Frontal cortex (tissue), 4 donors: ENCODE data around the gene FAM171A1. TPM values are rescaled to one million over a fixed set of nuclear protein-coding genes. Genes with fewer than 3 reads are reported as not detected.
A peak's percentile ranks its signal among the peaks of the same experiment; 100 is the strongest.
"Not testable (repeated sequence)": the region's sequence is repeated elsewhere in the genome, so short reads cannot be mapped to it uniquely, and the experiment has no call there.

ENCODE experiments used
- DNase-seq, 2 donors: peaks; one replicate each; pipeline ENCODE4 v3.0.0; 2012; ENCODE audit warnings: low spot score in 2 of 2
- FAIRE-seq: peaks from 2 replicates; lab custom pipeline; 2012; peaks lifted over from hg19 to GRCh38; lab: Jason Lieb, UNC
- total RNA-seq: library from RNA; depleted of rRNA; stranded (reverse); fragments of >200 nt; gene quantifications from one replicate; pipeline ENCODE4 v1.2.3, GENCODE V29; 2014
- donor health status: control.
- donor health status: control.
- donor health status: control.

FAM171A1 gene
- total RNA-seq, result 23.6 TPM

DNA sequence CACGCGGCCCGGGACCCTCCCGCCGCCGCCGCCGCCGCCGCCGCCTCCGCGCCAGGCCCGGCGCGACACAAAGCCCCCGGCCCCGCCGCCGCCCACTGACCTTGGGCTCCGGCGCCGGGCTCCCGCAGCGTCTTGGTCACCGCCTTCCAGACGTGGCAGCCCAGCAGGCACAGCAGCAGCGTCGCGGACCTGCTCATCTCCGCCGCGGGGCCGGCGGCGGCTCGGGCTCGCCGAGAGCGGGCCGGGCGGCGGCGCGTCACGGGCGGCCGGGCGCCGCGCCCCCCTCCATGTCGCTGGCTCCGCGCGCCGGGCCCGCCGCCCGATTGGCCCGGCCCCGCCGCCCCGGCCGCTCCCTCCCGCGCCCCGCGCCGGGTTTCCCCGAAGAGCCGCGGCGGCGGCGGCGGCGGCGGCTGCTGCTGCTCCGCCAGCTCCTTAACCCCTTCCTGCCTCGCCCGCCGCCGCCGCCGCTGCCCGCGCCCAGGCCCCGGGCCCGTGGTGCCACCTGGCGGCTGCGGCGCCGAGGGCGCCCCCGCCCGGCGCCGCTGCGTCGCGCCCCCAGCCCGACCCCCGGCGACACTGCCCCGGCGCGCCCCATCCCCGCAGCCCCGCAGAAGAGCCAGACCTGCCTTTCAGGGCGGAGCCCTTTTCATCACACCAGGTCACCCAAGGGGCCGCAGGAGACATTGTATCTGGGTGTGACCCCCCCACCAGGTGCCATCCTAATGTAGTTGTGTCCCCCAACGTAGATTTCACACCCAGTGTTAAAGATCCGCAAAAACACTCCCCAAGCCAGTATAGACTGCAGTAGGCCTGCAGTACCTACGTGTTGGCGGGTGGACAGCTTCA is at the start of gene FAM171A1:
Gene FAM171A1, minus strand, starts transcription at position 434 of the 846 bp plus-strand sequence. Its CDS starts 237 bp downstream, at position 197.
- DNase-seq, result peak; percentile 87 to 92
- no peak for FAIRE-seq

DNA sequence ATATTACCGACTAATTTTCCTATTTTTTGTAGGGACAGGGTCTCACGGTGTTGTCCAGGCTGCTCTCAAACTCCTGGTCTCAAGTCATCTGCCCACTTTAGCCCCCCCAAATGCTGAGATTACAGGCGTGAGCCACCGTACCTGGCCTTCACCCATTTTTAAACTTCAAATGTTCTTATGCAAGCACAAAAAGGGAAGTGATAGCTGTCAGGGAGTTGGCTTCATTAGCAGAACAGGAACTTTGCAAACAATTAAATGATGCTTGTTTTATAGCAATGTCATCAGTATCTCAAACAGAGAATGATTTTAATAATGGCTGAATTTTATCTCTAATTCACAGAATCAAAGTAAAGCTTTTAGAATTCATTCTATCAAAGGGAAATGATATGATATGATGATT is 49.8 kb upstream of the FAM171A1 start:
- no peak for FAIRE-seq
- DNase-seq, result no peak

DNA sequence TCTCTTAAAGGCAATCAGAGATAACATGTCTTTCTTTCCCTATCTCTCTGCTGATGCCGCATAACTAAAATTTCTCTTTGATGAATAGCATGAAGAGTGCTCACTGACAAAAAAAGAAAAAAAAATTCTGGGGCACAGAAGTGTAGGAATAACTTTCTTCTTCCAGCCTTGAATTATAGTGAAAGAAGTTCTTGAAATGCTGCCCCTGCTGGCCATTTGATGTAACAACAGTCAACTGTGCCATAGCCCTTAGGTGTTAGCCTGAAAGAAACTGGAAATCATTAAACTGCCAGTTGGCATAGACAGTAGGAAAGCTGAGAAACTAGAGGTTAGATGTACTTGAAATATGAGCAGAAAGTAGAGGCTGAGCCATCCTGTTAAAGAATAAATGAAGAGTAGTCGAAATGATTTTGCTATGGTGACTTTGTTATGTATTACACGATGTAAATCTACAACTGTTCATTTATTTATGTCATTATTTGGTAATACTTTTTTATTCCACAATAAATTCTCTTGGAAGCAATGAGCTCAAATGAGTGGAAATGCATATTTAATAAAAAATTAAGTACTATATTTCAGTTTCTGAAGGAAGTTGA is 48.3 kb upstream of the FAM171A1 start:
- peak in 1 of 2 donors; percentile 28 for DNase-seq
- FAIRE-seq, result peak; percentile 59

DNA sequence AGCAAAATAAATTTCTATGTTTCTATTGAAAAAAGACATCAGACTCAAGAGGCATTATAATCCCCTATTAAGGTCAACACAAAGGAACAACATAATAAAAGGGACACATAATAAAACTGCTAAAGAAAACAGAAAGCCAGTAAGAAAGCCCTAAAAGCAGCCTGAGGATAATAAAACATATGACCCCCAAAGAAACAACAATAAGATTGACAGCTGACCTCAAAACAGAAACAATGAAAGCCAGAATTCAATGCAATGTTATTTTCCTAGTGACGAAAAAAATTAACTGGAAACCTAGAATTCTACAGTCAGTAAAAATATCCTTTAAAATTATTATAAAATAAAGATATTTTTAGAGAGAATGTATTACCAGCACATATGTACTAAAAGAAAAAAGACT is 44.9 kb upstream of the FAM171A1 start:
- FAIRE-seq (no peak), DNase-seq (no peak)

DNA sequence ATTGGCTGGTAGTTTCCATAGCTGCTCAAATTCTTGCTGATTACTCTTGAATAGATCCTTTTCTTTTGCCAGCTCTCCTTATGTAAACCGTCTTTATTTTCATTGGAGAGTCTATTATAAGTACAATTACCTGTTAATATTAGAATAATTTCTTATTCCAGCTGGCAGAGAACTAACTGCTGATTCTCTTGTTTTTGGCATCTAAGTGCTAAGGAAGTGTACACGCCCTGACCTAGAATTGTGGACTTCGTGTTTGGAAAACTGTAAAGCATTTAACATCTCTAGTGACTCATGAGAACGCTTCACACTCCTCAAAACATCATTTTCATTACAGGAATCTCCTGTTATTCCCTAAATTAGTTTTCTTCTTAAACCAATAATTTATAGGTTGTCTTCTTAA is 39.9 kb upstream of the FAM171A1 start:
- DNase-seq (no peak), FAIRE-seq (no peak)

DNA sequence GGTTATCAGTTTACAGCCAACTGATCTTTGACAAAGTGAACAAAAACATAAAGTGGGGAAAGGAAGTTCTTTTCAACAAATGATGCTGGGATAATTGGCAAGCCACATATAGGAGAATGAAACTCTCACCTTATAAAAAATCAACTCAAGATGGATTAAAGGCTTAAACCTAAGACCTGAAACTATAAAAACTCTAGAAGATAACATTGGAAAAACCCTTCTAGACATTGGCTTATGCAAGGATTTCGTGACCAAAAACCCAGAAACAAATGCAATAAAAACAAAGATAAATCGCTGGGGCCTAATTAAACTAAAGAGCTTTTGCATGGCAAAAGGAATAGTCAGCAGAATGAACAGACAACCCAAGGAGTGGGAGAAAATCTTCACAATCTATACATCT is 38.3 kb upstream of the FAM171A1 start:
- FAIRE-seq, DNase-seq: not testable (repeated sequence)

DNA sequence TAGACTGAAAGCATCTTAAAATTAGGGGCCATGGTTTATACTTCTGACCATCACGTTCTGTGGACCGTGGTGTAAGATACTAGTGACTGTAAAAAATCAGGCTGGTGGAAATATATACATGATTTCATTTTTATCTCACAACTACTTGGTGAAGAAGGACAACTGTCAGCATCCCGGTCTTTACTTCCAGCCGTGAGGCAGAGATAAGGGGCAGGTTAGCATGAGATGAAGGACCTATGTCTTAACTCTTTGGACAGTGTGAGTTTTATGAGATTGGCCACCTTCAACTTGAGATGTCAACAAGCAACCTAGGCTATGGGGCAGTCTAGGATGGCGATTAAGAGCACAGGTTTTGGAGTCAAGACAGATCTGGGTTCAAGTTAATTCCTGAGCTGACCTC is 37.5 kb upstream of the FAM171A1 start:
- no peak for DNase-seq
- no peak for FAIRE-seq

DNA sequence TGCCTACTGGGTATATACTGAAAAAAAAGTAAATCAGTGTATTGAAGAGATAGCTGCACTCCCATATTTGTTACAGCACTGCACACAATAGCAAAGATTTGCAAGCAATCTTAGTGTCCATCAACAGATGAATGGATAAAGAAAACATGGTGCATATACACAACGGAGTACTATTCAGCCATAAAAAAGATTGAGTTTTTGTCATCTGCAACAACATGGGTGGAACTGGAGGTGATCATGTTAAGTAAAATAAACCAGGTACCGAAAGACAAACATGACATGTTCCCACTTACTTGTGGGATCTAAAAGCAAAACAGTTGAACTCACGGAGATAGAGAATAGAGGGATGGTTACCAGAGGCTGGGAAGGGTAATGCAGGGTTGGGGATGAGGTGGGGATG is 34.2 kb upstream of the FAM171A1 start:
- no peak for DNase-seq
- FAIRE-seq, result no peak

DNA sequence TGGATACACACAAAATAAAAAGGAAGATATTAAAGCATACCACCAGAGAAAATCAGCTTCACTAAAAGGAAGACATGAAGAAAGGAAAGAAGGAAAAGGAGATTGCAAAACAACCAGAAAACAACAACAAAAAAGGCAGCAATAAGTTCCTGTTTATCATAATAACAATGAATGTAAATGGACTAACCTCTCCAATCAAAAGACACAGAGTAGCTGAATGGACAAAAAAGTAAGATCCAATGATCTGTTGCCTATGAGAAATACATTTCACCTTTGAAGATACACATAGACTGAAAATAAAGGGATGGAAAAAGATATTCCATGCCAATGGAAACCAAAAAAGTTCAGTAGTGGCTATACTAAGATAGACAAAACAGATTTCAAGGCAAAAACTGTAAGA is 30.3 kb upstream of the FAM171A1 start:
- FAIRE-seq (no peak), DNase-seq (no peak)

DNA sequence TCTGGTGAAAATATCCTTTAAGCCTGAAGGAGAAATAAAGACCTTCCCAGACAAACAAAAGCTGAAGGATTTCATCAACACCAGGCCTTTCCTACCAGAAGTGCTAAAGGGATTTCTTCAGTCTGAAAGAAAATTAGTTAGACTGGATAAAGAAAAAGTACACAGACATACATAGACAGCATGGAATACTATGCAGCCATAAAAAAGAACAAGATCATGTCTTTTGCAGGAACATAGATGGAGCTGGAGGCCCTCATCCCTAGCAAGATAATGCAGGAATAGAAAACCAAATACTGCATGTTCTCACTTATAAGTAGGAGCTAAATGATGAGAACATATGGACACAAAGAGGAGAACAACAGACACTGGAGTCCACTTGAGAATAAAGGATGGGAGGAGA is 29.4 kb upstream of the FAM171A1 start:
- not testable (repeated sequence) for FAIRE-seq, DNase-seq

DNA sequence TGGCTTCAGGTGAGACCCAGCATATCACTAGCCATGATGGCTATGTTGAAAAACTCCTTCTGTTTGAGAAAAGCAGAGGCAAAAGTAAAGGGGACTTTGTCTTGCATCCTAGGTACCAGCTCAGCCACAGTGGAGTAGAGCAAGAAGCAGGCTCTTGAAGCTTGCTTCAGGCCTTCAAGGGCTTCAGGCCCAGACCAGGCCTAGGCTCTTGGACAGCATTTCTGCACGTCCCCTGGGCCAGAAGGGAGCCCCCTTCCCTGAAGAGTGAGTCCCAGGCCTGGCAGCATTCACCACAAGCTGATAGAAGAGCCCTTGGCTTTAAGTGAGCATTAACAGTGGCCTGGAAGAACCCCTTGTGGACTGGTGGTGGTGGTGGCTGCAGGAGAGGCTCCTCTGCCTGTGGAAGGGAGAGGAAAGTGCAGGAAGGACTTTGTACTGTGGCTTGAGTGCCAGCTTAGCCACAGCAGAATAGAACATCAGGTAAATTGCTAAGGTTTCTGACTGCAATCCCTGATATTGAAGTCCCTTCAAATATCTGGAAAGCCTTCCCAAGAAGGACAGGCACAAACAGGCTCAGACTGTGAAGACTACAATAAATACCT is 28.1 kb upstream of the FAM171A1 start:
- FAIRE-seq (no peak), DNase-seq (no peak)

DNA sequence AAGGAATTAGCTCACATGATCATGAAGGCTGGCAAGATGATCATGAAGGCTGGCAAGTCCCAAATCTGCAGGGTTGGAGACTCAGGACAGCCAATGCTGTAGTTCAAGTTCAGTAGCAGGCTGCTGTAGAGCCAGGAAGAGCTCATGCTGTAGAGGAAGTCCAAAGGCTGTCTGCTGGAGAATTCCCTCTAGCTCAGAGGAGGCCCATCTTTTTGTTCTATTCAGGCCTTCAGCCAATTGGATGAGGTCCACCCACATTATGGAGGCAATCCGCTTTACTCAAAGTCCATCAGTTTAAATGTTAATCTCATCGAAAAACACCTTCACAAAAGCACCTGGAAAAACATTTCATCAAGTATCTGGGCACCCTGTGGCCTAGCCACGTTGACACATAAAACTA is 24.8 kb upstream of the FAM171A1 start:
- FAIRE-seq, result no peak
- DNase-seq, result no peak

DNA sequence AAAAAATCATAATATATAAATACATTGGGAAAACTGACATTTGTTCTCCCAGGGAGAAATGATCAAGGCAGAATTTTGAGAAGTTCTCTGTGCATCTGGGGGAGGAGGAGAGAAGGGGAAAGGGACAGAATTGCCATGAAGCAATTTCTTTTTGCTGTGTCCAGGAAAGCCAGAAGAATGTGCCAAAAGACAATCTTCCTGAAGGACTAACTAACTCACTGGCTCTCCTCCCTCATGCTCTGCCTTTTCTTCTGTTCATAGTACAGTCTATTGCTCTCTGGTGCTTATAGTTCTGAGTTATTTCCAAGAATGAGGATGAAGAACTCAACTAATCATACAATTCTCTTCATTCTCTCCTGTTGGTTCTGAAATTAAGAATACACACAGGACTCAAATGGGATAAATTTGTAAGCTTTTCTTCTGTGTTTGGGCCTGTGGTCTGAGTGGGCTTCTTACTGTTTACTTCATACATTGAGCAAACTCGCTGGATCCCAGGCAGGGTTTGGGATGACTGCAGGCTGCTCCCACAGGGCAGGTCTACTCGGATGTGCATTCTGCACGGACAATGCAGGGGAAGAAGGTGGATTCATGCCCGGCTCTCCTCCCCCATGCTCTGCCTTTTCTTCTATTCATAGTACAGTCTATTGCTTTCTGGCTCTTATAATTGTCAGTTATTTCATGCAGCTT is 22.2 kb upstream of the FAM171A1 start:
- FAIRE-seq, result no peak
- DNase-seq, result no peak

DNA sequence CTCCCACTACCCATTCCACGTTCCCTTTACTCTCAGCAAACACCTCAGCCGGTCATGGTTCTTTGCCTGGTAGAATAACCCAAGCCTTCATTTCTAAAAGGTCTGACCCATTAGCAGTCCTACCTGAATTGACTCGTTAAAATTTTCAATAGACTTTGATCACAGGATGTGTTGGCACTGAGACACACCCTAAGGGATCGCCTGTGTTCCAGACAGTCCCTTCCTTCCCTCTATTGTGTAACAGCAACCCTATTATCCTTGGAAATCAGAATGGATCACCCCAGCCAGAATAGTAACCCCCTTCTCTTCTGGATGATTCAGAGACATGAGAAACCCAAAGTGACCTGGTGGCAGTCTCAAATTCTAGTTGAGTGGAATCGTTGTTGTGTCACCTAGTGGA is 20.4 kb upstream of the FAM171A1 start:
- no peak for FAIRE-seq

DNA sequence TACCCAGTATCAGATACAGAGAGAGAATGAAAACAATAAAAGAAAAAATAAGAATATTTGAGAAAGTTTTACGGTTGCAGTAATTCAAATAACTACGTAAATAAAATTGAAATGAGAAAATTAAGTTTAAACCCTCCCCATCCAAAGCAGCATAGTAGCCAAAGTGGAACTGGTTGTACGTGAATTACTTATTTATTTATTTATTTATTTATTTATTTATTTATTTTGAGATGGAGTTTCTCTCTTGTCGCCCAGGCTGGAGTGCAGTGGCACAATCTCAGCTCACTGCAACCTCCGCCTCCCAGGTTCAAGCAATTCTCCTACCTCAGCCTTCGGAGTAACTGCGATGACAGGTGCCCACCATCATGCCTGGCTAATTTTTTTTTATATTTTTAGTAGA is 17.1 kb upstream of the FAM171A1 start:
- FAIRE-seq, DNase-seq: not testable (repeated sequence)

More for the DNA sequence above, 20.4 kb upstream of the FAM171A1 start:
- DNase-seq, result no peak

DNA sequence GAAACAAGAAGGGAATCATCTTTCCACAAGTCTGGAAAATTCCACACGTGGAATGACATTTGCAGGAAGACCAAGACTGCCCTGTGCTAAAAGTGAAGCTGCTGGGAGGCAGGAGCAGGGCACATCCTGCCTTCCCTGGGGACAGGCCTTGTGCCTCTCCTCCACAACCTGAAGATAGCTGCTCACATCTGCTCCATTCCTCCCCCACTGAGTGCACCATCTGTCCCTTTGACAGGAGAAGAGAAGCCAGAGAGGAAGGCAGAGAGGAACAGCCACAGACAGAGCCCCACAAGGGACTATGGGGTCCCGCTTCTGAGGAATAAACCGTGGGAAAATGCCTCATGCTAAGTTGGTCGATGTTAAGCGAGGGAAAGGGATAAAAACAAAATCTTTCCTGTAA is 15.9 kb upstream of the FAM171A1 start:
- FAIRE-seq (no peak), DNase-seq (no peak)

DNA sequence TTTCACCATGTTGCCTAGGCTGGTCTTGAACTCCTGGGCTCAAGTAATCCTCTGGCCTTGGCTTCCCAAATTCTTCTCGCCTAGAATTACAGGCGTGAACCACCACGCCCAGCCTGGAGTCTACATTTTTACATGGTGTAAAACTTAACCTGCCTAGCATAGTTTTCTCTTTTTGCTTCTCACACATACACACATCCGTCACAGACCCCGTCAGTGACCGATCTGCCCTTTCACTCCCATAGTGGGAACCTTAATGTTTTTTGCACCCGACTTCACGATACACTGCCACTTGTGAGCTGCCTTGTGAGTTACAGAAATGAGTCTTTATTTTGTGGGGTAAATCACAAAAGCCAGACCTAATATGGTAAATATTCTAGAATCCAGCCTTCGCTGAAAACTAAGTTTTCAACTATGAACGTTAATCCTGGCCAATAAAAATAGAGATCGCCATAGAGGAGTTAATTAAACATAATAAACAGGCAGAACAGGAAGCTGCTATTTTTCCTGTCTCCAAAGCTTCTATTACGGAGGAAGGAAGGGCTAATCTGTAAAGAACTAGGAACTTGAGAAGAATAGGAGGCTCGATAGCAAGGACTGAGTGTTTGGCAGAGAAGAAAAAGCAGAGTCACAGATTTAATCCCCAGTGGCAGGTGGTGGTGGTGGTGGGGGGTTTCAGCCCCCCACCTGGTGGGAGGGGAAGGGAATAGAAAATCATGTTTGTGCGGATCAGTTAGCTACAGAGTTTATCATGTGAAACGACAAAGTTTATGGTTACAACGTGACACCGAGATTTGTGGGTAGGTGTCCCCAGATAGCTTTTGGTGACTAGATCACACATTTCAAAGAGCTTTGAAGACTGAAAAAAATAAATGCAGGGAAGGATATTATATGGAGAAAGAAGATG is 14.7 kb upstream of the FAM171A1 start:
- DNase-seq (no peak), FAIRE-seq (no peak)

DNA sequence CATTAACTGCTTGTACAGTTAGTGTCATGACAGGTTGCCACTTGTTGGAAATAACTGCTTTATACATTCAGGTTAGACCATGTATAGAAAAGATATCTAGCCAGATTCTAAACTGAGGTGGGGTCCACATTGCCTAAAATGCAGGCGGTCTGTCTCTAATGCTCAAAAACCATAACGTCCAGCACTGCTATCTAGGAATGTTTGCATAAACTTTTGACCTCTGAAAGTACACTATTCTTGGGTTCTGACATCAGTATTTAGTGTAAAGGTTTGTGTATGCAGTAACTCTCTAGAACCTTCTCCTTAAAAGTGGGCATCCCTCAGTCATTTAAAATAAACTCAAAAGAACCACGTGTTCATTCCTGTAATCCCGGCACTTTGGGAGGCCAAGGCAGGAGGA is 10.3 kb upstream of the FAM171A1 start:
- DNase-seq (no peak), FAIRE-seq (no peak)

DNA sequence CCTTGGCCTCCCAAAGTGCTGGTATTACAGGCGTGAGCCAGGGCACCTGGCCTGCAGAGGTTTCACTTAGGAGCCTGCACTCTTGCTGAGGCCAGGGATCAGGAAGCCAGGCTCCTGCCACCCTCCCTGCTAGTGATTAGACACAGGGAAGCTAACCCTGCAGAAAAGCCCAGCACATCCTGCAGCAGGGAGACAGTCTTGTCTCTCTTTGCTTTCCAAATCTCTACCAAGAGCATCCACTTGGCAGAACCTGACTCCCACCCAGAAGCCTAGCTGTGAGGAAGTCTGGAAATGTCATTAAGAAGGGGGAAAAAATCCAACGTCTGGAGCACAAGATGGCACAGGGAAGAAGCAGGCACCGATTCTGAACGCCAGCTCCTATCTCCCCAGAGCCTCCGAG is 8.0 kb upstream of the FAM171A1 start:
- DNase-seq (no peak), FAIRE-seq (no peak)

DNA sequence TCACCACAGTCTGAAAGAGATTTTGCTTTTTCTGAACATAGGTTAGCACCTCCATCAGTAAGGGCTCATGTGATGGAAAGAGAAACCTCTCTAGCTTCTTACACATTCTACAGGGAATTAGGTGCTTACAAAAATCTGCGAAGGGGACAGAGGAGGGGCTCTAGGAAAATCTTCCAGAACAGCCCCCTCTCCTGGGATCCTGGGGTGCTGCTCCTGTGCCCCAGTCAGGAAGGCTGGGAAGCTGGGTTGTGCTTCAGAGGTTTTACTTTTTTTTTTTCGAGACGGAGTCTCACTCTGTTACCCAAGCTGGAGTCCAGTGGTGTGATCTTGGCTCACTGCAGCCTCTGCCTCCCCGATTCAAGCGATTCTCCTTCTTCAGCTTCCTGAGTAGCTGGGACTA is 7.5 kb upstream of the FAM171A1 start:
- DNase-seq, result no peak
- no peak for FAIRE-seq
